Measurements from ENCODE around the gene SLC45A2. TPM values are rescaled to one million over a fixed set of nuclear protein-coding genes. Genes with fewer than 3 reads are reported as not detected.

Gene SLC45A2
- polyA plus RNA-seq, 1 donor from 2014 or later = 1.2 TPM

DNA sequence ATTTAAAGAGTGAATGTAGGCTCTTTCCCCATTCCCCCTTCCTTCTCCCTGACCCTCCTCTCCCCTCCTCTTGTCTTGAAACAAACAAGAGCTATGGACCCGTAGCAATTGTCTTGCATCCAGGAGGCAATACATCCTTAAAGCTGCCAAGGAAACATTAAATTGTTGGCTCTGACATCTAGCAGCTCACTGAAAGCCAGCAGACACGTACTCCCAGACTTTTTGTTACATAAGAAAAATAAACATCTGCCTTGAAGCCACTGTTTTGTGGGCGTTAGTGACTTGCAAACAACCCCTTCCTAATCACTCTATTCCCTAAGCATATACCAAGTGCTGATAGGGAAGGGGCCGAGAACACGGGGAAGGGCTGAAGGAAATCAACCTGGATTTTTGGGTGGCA is 8.6 kb downstream of the SLC45A2 start:
- Histone ChIP-seq H3K9me2 (ENCODE audit: insufficient read depth, low read length) (no peaks in the 10 kb centered on the region), H3K36me3 (ENCODE audit: insufficient read depth, low read length) (no peaks in the 10 kb centered on the region), H3F3A (ENCODE audit: insufficient read depth, low read length, poor library complexity, severe bottlenecking) (no peaks in the 10 kb centered on the region), H4K20me1 (ENCODE audit: insufficient read depth) (no peaks in the 10 kb centered on the region), H3K9ac (ENCODE audit: low read length) (no peak overlapping the region), H3K79me2 (replicated peaks; ENCODE audit: insufficient read depth, low read length) (no peaks in the 10 kb centered on the region), H2AFZ (ENCODE audit: low read depth, low read length) (no peak overlapping the region), H3K4me3 (ENCODE audit: low read length) (no peak overlapping the region), H3K27me3 (ENCODE audit: insufficient read depth, low read depth, low read length) (no peaks in the 10 kb centered on the region), H3K27ac (ENCODE audit: low read length) (no peak overlapping the region), H3K9me3 (ENCODE audit: low read length) (no peaks in the 10 kb centered on the region), H3K4me2 (ENCODE audit: low read length) (no peak overlapping the region)
- TF ChIP-seq POLR2AphosphoS5 (IDR thresholded peaks at IDR 0.05) (no peak), TAF1 (IDR thresholded peaks at IDR 0.05; ENCODE audit: low read depth) (no peak), MXI1 (conservative IDR thresholded peaks at IDR 0.05; ENCODE audit: poor library complexity, severe bottlenecking) (no peak), EP300 (conservative IDR thresholded peaks at IDR 0.05; ENCODE audit: poor library complexity, severe bottlenecking) (no peak), SMC3 (conservative IDR thresholded peaks at IDR 0.05; ENCODE audit: poor library complexity) (no peak), RAD21 (conservative IDR thresholded peaks at IDR 0.05) (no peak), EZH2 (IDR thresholded peaks at IDR 0.05; ENCODE audit: borderline replicate concordance, insufficient read depth, low read length, poor library complexity, severe bottlenecking) (no peak)
- TF ChIP-seq, protein P1, sequence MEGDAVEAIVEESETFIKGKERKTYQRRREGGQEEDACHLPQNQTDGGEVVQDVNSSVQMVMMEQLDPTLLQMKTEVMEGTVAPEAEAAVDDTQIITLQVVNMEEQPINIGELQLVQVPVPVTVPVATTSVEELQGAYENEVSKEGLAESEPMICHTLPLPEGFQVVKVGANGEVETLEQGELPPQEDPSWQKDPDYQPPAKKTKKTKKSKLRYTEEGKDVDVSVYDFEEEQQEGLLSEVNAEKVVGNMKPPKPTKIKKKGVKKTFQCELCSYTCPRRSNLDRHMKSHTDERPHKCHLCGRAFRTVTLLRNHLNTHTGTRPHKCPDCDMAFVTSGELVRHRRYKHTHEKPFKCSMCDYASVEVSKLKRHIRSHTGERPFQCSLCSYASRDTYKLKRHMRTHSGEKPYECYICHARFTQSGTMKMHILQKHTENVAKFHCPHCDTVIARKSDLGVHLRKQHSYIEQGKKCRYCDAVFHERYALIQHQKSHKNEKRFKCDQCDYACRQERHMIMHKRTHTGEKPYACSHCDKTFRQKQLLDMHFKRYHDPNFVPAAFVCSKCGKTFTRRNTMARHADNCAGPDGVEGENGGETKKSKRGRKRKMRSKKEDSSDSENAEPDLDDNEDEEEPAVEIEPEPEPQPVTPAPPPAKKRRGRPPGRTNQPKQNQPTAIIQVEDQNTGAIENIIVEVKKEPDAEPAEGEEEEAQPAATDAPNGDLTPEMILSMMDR (IDR thresholded peaks at IDR 0.05; ENCODE audit: poor library complexity, severe bottlenecking) = no peak
- TF ChIP-seq, protein P2, sequence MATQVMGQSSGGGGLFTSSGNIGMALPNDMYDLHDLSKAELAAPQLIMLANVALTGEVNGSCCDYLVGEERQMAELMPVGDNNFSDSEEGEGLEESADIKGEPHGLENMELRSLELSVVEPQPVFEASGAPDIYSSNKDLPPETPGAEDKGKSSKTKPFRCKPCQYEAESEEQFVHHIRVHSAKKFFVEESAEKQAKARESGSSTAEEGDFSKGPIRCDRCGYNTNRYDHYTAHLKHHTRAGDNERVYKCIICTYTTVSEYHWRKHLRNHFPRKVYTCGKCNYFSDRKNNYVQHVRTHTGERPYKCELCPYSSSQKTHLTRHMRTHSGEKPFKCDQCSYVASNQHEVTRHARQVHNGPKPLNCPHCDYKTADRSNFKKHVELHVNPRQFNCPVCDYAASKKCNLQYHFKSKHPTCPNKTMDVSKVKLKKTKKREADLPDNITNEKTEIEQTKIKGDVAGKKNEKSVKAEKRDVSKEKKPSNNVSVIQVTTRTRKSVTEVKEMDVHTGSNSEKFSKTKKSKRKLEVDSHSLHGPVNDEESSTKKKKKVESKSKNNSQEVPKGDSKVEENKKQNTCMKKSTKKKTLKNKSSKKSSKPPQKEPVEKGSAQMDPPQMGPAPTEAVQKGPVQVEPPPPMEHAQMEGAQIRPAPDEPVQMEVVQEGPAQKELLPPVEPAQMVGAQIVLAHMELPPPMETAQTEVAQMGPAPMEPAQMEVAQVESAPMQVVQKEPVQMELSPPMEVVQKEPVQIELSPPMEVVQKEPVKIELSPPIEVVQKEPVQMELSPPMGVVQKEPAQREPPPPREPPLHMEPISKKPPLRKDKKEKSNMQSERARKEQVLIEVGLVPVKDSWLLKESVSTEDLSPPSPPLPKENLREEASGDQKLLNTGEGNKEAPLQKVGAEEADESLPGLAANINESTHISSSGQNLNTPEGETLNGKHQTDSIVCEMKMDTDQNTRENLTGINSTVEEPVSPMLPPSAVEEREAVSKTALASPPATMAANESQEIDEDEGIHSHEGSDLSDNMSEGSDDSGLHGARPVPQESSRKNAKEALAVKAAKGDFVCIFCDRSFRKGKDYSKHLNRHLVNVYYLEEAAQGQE (IDR thresholded peaks at IDR 0.05; ENCODE audit: borderline replicate concordance) = no peak

DNA sequence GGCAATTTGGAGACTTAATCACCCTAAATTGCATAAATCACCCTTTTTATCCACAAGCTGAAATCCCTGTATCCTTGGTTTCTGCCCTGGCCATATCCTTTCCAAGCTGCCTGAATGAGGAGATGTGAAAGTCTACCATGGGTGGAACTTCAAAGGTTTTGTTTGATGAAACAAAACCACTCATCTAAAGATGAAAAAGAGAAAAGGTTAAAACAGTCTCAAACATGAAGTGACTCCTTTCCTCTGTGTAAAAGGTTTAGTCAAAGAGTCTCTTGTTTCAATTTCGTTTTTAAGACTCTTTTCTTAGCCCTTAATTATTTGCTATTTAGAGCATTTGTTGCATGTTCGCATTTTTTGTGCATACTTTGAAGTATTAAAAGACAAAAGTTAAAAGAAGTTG is 11.2 kb downstream of the SLC45A2 start:
- Histone ChIP-seq H4K20me1 (ENCODE audit: insufficient read depth) (no peaks in the 10 kb centered on the region), H3K9me2 (ENCODE audit: insufficient read depth, low read length) (no peaks in the 10 kb centered on the region), H3K4me2 (ENCODE audit: low read length) (no peak overlapping the region), H3K36me3 (ENCODE audit: insufficient read depth, low read length) (no peaks in the 10 kb centered on the region), H3K27ac (ENCODE audit: low read length) (no peak overlapping the region), H2AFZ (ENCODE audit: low read depth, low read length) (no peak overlapping the region), H3K79me2 (replicated peaks; ENCODE audit: insufficient read depth, low read length) (no peaks in the 10 kb centered on the region), H3K9me3 (ENCODE audit: low read length) (no peaks in the 10 kb centered on the region), H3K4me3 (ENCODE audit: low read length) (no peak overlapping the region), H3K27me3 (ENCODE audit: insufficient read depth, low read depth, low read length) (no peaks in the 10 kb centered on the region), H3K9ac (ENCODE audit: low read length) (no peak overlapping the region), H3F3A (ENCODE audit: insufficient read depth, low read length, poor library complexity, severe bottlenecking) (no peaks in the 10 kb centered on the region)
- TF ChIP-seq RAD21 (conservative IDR thresholded peaks at IDR 0.05) = no peak
- TF ChIP-seq POLR2AphosphoS5 (IDR thresholded peaks at IDR 0.05) = no peak
- TF ChIP-seq SMC3 (conservative IDR thresholded peaks at IDR 0.05; ENCODE audit: poor library complexity) = no peak
- no peak for TF ChIP-seq TAF1 (IDR thresholded peaks at IDR 0.05; ENCODE audit: low read depth)
- TF ChIP-seq MXI1 (conservative IDR thresholded peaks at IDR 0.05; ENCODE audit: poor library complexity, severe bottlenecking) = no peak
- TF ChIP-seq, protein P2 (IDR thresholded peaks at IDR 0.05; ENCODE audit: borderline replicate concordance) = no peak
- no peak for TF ChIP-seq EZH2 (IDR thresholded peaks at IDR 0.05; ENCODE audit: borderline replicate concordance, insufficient read depth, low read length, poor library complexity, severe bottlenecking)
- TF ChIP-seq, protein P1 (IDR thresholded peaks at IDR 0.05; ENCODE audit: poor library complexity, severe bottlenecking) = no peak
- TF ChIP-seq EP300 (conservative IDR thresholded peaks at IDR 0.05; ENCODE audit: poor library complexity, severe bottlenecking) = no peak

Data from neural cell (in vitro differentiated cells).